Esophagus squamous epithelium (tissue), 4 donors: ENCODE data around the gene FNTB.

Experiments
- POLR2A ChIP-seq, 4 donors: fragments of 450-650 bp; IDR thresholded peaks; one replicate each; pipeline ENCODE4 v1.6.1; 2017; ENCODE audit warnings: antibody characterized with exemption in 4 of 4, mild to moderate bottlenecking in 4 of 4, moderate library complexity in 3 of 4
- TF ChIP-seq, protein P1 (sequence below), 6 experiments: fragments of 450-650 bp in 4 of 6; fragments of 200-600 bp in 2 of 6; sonication (generic) in 2 of 6; IDR thresholded peaks; one replicate each; pipeline ENCODE4 v1.5.1; 2016 to 2019; ENCODE audit warnings: antibody characterized with exemption in 6 of 6, mild to moderate bottlenecking in 4 of 6, moderate library complexity in 4 of 6

DNA sequence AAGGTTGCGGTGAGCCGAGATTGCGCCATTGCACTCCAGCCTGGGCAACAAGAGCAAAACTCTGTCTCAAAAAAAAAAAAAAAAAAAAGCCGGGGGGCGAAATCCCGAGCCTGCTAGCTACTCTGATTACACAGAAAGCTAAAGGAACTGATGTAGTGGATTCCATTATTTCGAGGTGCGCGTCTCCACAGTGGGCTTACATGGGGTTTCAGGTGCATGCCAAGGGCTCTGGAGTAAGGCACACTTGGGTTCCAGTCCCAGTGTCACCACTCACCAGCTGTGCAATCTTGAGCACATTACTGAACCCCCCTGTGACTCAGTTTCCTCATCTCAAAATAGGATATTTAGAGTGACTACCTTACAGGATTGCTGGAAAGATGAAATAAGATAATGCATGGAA lies 12.9 kb upstream of the FNTB start:
- TF ChIP-seq, protein P1, sequence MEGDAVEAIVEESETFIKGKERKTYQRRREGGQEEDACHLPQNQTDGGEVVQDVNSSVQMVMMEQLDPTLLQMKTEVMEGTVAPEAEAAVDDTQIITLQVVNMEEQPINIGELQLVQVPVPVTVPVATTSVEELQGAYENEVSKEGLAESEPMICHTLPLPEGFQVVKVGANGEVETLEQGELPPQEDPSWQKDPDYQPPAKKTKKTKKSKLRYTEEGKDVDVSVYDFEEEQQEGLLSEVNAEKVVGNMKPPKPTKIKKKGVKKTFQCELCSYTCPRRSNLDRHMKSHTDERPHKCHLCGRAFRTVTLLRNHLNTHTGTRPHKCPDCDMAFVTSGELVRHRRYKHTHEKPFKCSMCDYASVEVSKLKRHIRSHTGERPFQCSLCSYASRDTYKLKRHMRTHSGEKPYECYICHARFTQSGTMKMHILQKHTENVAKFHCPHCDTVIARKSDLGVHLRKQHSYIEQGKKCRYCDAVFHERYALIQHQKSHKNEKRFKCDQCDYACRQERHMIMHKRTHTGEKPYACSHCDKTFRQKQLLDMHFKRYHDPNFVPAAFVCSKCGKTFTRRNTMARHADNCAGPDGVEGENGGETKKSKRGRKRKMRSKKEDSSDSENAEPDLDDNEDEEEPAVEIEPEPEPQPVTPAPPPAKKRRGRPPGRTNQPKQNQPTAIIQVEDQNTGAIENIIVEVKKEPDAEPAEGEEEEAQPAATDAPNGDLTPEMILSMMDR (IDR thresholded peaks at IDR 0.05): no peak
- TF ChIP-seq POLR2A (IDR thresholded peaks at IDR 0.05): no peak
